SK-N-MC (cell line): ENCODE measurements around the gene PDIA3.

Experiments
- EZH2 ChIP-seq: fragments of 200-600 bp; sonication (generic); IDR thresholded peaks from one replicate; pipeline ENCODE4 v1.6.1; 2017; ENCODE audit warnings: antibody characterized with exemption
- FOXP2 ChIP-seq: optimal IDR thresholded peaks from 2 replicates; pipeline ENCODE3; 2011; ENCODE audit warnings: mild to moderate bottlenecking, moderate library complexity; ENCODE audit not compliant: insufficient read depth; ENCODE audit errors: extremely low read length, control extremely low read depth
- POLR2AphosphoS5 ChIP-seq: IDR thresholded peaks from 2 replicates; pipeline ENCODE4 v1.6.1; 2012; ENCODE audit warnings: mild to moderate bottlenecking, low read depth, low read length, borderline replicate concordance

GRCh38 chr15:43771816-43772215 is 25.6 kb downstream of the PDIA3 start:
- no peak for TF ChIP-seq EZH2
- no peak for TF ChIP-seq POLR2AphosphoS5
- no peak for TF ChIP-seq FOXP2
